ENCODE measurements around the gene U2AF1L4.

The U2AF1L4 gene

DNA sequence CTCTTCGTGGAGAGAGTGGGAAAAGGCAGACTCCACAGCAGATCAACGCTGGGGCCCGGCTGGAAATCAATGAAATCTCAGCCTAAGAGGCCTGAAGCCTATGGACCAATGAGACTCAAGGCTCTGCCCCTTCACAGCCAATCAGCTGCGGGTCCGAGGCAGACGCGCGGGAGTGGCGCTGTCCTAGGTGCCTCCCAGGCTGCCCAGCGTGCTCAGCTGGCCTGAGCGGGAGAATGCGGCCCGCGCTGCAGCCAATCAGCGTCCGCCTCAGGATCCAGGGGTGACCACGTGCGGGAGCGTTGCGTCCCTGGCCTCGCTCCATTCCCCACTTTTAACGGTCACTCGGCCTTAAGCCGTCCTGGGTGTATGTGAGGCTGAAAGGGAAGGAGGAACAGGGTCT, 41.0 kb downstream of the U2AF1L4 start, which contains the start of gene ZBTB32:
Gene ZBTB32 (plus strand): TSS at position 341 of the 400 bp plus-strand sequence. CDS start 10,069 bp downstream, outside the sequence.
- DNase-seq: no peak

DNA sequence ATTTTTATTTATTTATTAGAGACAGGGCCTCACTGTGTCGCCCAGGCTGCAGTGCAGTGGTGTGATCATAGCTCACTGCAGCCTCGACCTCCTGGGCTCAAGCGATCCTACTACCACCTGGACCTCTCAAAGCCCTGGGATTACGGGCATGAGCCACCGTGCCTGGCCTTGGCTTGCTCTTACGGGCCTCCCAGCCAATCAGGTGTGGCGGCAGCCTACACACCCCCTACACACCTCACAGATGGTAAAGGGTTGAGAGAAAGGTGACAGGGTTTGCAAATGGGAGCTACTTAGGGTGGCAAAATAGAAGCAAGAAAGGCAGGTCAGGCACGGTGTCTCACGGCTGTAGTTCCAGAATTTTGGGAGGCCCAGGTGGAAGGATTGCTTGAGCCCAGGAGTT, 41.9 kb downstream of the U2AF1L4 start:
- no peak for DNase-seq

DNA sequence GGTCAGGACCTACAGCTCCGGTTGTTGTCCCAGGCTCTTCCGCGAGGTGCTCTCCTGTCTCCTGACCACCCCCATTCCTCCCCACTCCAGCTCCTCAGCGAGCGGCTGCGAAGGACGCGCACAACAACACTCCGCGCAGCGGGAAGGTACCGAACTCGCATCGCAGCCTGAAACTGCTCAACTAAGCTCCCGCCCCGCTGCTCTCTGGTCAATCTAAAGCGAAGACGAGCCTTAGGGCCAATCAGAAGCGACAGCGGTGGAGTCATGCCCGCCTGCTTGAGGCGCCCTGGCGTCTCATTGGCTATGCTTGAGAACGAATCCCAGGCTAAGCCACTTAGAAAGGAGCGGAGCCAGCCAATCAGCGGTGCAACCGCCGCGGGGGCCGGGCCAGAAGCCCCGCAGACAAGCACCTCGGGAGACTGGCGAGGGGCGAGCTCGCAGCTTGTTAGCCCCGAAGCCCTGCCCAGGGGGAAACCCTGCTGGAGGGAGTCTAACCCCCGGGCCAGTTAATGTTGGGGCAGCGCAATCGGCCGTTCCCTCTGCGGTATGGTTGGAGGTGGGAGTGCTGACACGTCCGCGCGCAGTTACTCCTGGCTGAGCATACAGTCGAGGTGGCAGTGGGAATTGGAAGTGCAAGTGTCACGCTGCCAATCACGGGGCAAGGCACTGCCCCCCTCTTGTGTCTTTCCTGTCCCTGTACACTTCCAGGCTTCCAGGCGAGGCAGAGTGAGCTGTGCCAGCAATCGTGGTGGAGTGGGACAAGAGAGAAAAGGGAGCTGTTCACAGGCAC, 42.8 kb downstream of the U2AF1L4 start:
- DNase-seq: peak; percentile 70

DNA sequence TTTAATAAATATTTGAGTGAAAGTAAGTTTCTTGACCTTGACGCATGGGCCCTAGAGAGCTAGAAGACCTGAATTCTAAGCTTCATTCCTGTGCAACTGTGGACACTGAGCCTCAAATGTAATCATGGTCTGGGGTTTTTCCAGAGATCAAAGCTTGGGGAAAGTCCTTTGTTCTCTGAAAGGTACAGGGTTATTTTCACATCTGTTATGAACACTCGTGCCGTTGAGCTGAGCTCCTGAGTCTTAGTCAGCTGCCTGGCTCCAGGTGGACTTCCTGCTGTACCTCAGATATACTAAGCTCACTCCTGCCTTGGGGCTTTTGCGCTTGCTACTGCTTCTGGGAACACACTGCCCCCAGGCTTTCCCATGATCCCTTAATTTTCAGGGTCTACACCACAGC, 48.4 kb downstream of the U2AF1L4 start:
- DNase-seq: no peak

GRCh38 chr19:35695895-35696422, 49.3 kb downstream of the U2AF1L4 start:
- no peak for DNase-seq

DNA sequence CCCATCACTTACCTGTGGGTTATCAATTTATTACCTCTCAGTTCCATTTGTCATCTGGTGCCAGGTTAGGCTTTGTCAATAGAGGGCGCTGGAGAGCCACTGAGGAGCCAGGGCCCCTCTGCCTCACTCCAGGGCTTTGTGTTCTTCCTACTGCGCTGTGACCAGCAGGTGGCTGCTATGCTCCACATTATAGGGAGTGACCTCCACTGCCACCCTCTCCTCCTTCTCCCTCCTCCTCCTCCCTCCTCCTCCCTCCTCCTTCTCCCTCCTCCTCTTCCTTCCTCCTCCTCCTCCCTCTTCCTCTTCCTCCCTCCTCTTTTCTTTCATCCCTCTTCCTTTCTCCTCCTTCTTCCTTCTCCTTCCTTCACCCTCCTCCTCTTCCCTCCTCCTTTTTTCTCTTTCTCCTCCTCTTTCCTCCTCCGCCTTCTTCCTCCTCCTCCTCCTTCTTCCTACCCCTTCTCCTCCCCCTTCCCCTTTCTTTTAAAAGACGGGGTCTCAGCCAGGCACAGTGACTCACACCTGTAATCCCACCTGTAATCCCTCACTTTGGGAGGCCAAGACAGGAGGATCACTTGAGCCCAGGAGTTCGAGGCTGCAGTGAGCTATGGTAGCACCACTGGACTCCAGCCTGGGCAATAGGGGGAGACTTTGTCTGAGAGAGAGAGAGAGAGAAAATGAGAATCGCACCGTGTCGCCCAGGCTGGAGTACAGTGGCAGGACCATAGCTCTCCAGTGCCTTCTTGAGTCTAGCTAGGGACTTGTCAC, 51.2 kb downstream of the U2AF1L4 start:
- DNase-seq: peak; percentile 23

- DNase-seq: no peak
Measured at GRCh38 chr19:35693422-35693821, 51.8 kb downstream of the U2AF1L4 start.

All from GOT3 (cell line).